Mucosa of rectum (tissue), 2 donors: ENCODE measurements around the gene IL15RA.

ENCODE experiments used
- H3K27ac ChIP-seq, 2 donors: one replicate each; pipeline ENCODE4 v1.7.0; 2013; ENCODE audit warnings: inconsistent platforms in 2 of 2, low read depth in 2 of 2, low read length in 2 of 2
- H3K27me3 ChIP-seq, 2 donors: one replicate each; pipeline ENCODE4 v1.7.0; 2013; ENCODE audit warnings: low read length in 2 of 2; ENCODE audit not compliant: control insufficient read depth in 2 of 2, insufficient read depth in 2 of 2
- H3K36me3 ChIP-seq, 2 donors: one replicate each; pipeline ENCODE4 v1.7.0; 2013; ENCODE audit warnings: low read length in 2 of 2; ENCODE audit not compliant: control insufficient read depth in 2 of 2, insufficient read depth in 2 of 2
- H3K4me1 ChIP-seq, 2 donors: one replicate each; pipeline ENCODE4 v1.7.0; 2013; ENCODE audit warnings: low read length in 2 of 2, mild to moderate bottlenecking in 1 of 2; ENCODE audit not compliant: control insufficient read depth in 2 of 2, insufficient read depth in 2 of 2
- H3K4me3 ChIP-seq, 2 donors: one replicate each; pipeline ENCODE4 v1.7.0; 2013; ENCODE audit warnings: low read length in 2 of 2
- H3K9ac ChIP-seq, 2 donors: one replicate each; pipeline ENCODE4 v1.7.0; 2013; ENCODE audit warnings: low read length in 2 of 2, low read depth in 1 of 2, mild to moderate bottlenecking in 1 of 2
- H3K9me3 ChIP-seq, 2 donors: one replicate each; pipeline ENCODE4 v1.7.0; 2013; ENCODE audit warnings: low read length in 2 of 2; ENCODE audit not compliant: control insufficient read depth in 2 of 2
- donor health status: healthy.
- donor health status: Normal muscosa, but diverticular disease.

Gene IL15RA

GRCh38 chr10:5945561-5946418 is 31.6 kb downstream of the IL15RA start:
- Histone ChIP-seq H3K4me1 (peaks cover 10 to 13% of the 10 kb centered on the region in 2 donors), H3K36me3 (no peaks in the 10 kb centered on the region), H3K27me3 (no peaks in the 10 kb centered on the region), H3K9ac (peak overlapping the region in 1 of 2 donors; percentile 14), H3K4me3 (peak overlapping the region; percentile 18 to 32), H3K27ac (peak overlapping the region; percentile 73 to 87), H3K9me3 (no peaks in the 10 kb centered on the region)

GRCh38 chr10:5945190-5945509 is 32.2 kb downstream of the IL15RA start:
- no peaks in the 10 kb centered on the region for H3K27me3 ChIP-seq
- H3K9me3 ChIP-seq = no peaks in the 10 kb centered on the region
- peak overlapping the region; percentile 18 to 32 for H3K4me3 ChIP-seq
- H3K27ac ChIP-seq = peak overlapping the region; percentile 73 to 87
- H3K4me1 ChIP-seq = peaks cover 10 to 13% of the 10 kb centered on the region in 2 donors
- H3K36me3 ChIP-seq = no peaks in the 10 kb centered on the region
- peak overlapping the region in 1 of 2 donors; percentile 6 for H3K9ac ChIP-seq

- no peak overlapping the region for H3K4me3 ChIP-seq
- peak overlapping the region; percentile 6 to 23 for H3K9ac ChIP-seq
- peaks cover 10 to 13% of the 10 kb centered on the region in 2 donors for H3K4me1 ChIP-seq
Measured at GRCh38 chr10:5944389-5945189, 32.8 kb downstream of the IL15RA start.

GRCh38 chr10:5943536-5943935 is 33.8 kb downstream of the IL15RA start:
- Histone ChIP-seq H3K4me3 (no peak overlapping the region), H3K27ac (peak overlapping the region; percentile 73 to 76), H3K36me3 (peaks cover 0 to under 1% of the 10 kb centered on the region in 2 donors), H3K9me3 (no peaks in the 10 kb centered on the region), H3K27me3 (no peaks in the 10 kb centered on the region), H3K4me1 (peaks cover 10 to 13% of the 10 kb centered on the region in 2 donors), H3K9ac (peak overlapping the region; percentile 6 to 13)

More at GRCh38 chr10:5944389-5945189, 32.8 kb downstream of the IL15RA start:
- Histone ChIP-seq H3K27me3 (no peaks in the 10 kb centered on the region), H3K36me3 (no peaks in the 10 kb centered on the region), H3K9me3 (no peaks in the 10 kb centered on the region), H3K27ac (peak overlapping the region; percentile 73 to 87)

GRCh38 chr10:5942474-5942873 is 34.9 kb downstream of the IL15RA start:
- Histone ChIP-seq H3K4me3 (no peak overlapping the region), H3K27ac (peak overlapping the region; percentile 32 to 52), H3K27me3 (no peaks in the 10 kb centered on the region), H3K9me3 (no peaks in the 10 kb centered on the region), H3K9ac (no peak overlapping the region), H3K4me1 (peaks cover 10 to 13% of the 10 kb centered on the region in 2 donors), H3K36me3 (peaks cover 5 to 7% of the 10 kb centered on the region in 2 donors)

- Histone ChIP-seq H3K9ac (no peak overlapping the region), H3K4me1 (peaks cover 10 to 13% of the 10 kb centered on the region in 2 donors), H3K9me3 (no peaks in the 10 kb centered on the region), H3K36me3 (peaks cover 10 to 12% of the 10 kb centered on the region in 2 donors), H3K27ac (peak overlapping the region; percentile 32 to 52), H3K4me3 (no peak overlapping the region), H3K27me3 (no peaks in the 10 kb centered on the region)
Measured at GRCh38 chr10:5942001-5942400, 35.3 kb downstream of the IL15RA start.

- Histone ChIP-seq H3K27ac (no peak overlapping the region), H3K4me1 (peaks cover 10 to 13% of the 10 kb centered on the region in 2 donors), H3K9ac (no peak overlapping the region), H3K27me3 (no peaks in the 10 kb centered on the region), H3K36me3 (peaks cover 14 to 16% of the 10 kb centered on the region in 2 donors), H3K4me3 (no peak overlapping the region), H3K9me3 (no peaks in the 10 kb centered on the region)
Measured at GRCh38 chr10:5941579-5941978, 35.8 kb downstream of the IL15RA start.

GRCh38 chr10:5940807-5941218 is 36.5 kb downstream of the IL15RA start:
- Histone ChIP-seq H3K36me3 (peaks cover 18 to 24% of the 10 kb centered on the region in 2 donors), H3K27me3 (no peaks in the 10 kb centered on the region), H3K9ac (no peak overlapping the region), H3K4me3 (no peak overlapping the region), H3K4me1 (peaks cover 10 to 13% of the 10 kb centered on the region in 2 donors), H3K9me3 (no peaks in the 10 kb centered on the region), H3K27ac (no peak overlapping the region)

GRCh38 chr10:5938291-5938690 is 39.1 kb downstream of the IL15RA start:
- H3K9ac ChIP-seq = no peak overlapping the region
- H3K27ac ChIP-seq = no peak overlapping the region
- H3K4me3 ChIP-seq = no peak overlapping the region
- no peaks in the 10 kb centered on the region for H3K9me3 ChIP-seq
- H3K4me1 ChIP-seq = peaks cover under 1% of the 10 kb centered on the region in 2 donors
- peaks cover 27 to 34% of the 10 kb centered on the region in 2 donors for H3K36me3 ChIP-seq
- no peaks in the 10 kb centered on the region for H3K27me3 ChIP-seq

GRCh38 chr10:5937016-5937415 is 40.3 kb downstream of the IL15RA start:
- H3K4me1 ChIP-seq = no peaks in the 10 kb centered on the region
- H3K9ac ChIP-seq = no peak overlapping the region
- H3K36me3 ChIP-seq = peaks cover 33 to 39% of the 10 kb centered on the region in 2 donors
- H3K9me3 ChIP-seq = no peaks in the 10 kb centered on the region
- H3K27me3 ChIP-seq = no peaks in the 10 kb centered on the region
- H3K27ac ChIP-seq = no peak overlapping the region
- no peak overlapping the region for H3K4me3 ChIP-seq
